ENCODE data around the gene ARHGEF2. TPM values are rescaled to one million over a fixed set of nuclear protein-coding genes. Genes with fewer than 3 reads are reported as not detected.

ARHGEF2 gene
- total RNA-seq, 1 donor from 2014 or later = 172 TPM

- intact Hi-C loops (cut with micrococcal nuclease) = loop anchor here (10.0 kb wide), 1 partner anchor 649 kb away; the partner anchor contains the start of gene RUSC1
These were observed 4.6 kb downstream of the ARHGEF2 start for GRCh38 chr1:155973723-155974122.

GRCh38 chr1:155971910-155972809 lies 6.2 kb downstream of the ARHGEF2 start:
- intact Hi-C loops (cut with micrococcal nuclease) = loop anchor here (10.0 kb wide), 1 partner anchor 647 kb away; the partner anchor contains the start of gene RUSC1

- intact Hi-C loops (cut with micrococcal nuclease) = loop anchor here (10.0 kb wide), 1 partner anchor 646 kb away; the partner anchor contains the start of gene RUSC1
These were observed 7.7 kb downstream of the ARHGEF2 start for GRCh38 chr1:155970531-155971167.

- intact Hi-C loops (cut with micrococcal nuclease) = no loop called here
These were observed 9.0 kb downstream of the ARHGEF2 start for GRCh38 chr1:155969377-155969791.

- intact Hi-C loops (cut with micrococcal nuclease) = no loop called here
These were observed 9.7 kb downstream of the ARHGEF2 start for GRCh38 chr1:155968670-155969069.

GRCh38 chr1:155968051-155968400 lies 10.3 kb downstream of the ARHGEF2 start:
- intact Hi-C loops (cut with micrococcal nuclease) = no loop called here

GRCh38 chr1:155967341-155968050 lies 10.9 kb downstream of the ARHGEF2 start:
- intact Hi-C loops (cut with micrococcal nuclease) = no loop called here

- intact Hi-C loops (cut with micrococcal nuclease) = no loop called here
These were observed 11.6 kb downstream of the ARHGEF2 start for GRCh38 chr1:155966750-155967149.

GRCh38 chr1:155966135-155966534 lies 12.2 kb downstream of the ARHGEF2 start:
- intact Hi-C loops (cut with micrococcal nuclease) = no loop called here

- intact Hi-C loops (cut with micrococcal nuclease) = no loop called here
These were observed 14.2 kb downstream of the ARHGEF2 start for GRCh38 chr1:155964193-155964592.

- intact Hi-C loops (cut with micrococcal nuclease) = no loop called here
These were observed 15.6 kb downstream of the ARHGEF2 start for GRCh38 chr1:155962599-155963211.

- intact Hi-C loops (cut with micrococcal nuclease) = no loop called here
These were observed 16.4 kb downstream of the ARHGEF2 start for GRCh38 chr1:155961937-155962336.

- intact Hi-C loops (cut with micrococcal nuclease) = no loop called here
These were observed 18.1 kb downstream of the ARHGEF2 start for GRCh38 chr1:155960081-155960745.

GRCh38 chr1:155957411-155957915 lies 20.9 kb downstream of the ARHGEF2 start:
- intact Hi-C loops (cut with micrococcal nuclease) = no loop called here

GRCh38 chr1:155954645-155955044 lies 23.7 kb downstream of the ARHGEF2 start:
- intact Hi-C loops (cut with micrococcal nuclease) = no loop called here

- intact Hi-C loops (cut with micrococcal nuclease) = no loop called here
These were observed 25.8 kb downstream of the ARHGEF2 start for GRCh38 chr1:155952505-155952890.

- intact Hi-C loops (cut with micrococcal nuclease) = no loop called here
These were observed 26.4 kb downstream of the ARHGEF2 start for GRCh38 chr1:155951753-155952504.

GRCh38 chr1:155950829-155951228 lies 27.5 kb downstream of the ARHGEF2 start:
- intact Hi-C loops (cut with micrococcal nuclease) = no loop called here

- intact Hi-C loops (cut with micrococcal nuclease) = loop anchor here (2.0 kb wide), 1 partner anchor 29 kb away; no protein-coding TSS in a partner anchor
These were observed 30.6 kb downstream of the ARHGEF2 start for GRCh38 chr1:155947741-155948140.

- intact Hi-C loops (cut with micrococcal nuclease) = loop anchor here (2.0 kb wide), 1 partner anchor 30 kb away; no protein-coding TSS in a partner anchor
These were observed 31.1 kb downstream of the ARHGEF2 start for GRCh38 chr1:155947292-155947691.
